ENCODE measurements around the gene PLEKHA8. TPM values are rescaled to one million over a fixed set of nuclear protein-coding genes. Genes with fewer than 3 reads are reported as not detected.
A peak's percentile ranks its signal among the peaks of the same experiment; 100 is the strongest.

The PLEKHA8 gene
- polyA plus RNA-seq, 6 donors from 2014 or later, result 1.1 to 4.1 (median 3.1) TPM

GRCh38 chr7:30028749-30029635 is 780 bp downstream of the PLEKHA8 start:
- Mint-ChIP-seq H3K9me3 (no peaks in the 10 kb centered on the region), H3K4me3 (peak overlapping the region in 2 of 8 donors; percentile 93 to 97), H3K27ac (peak overlapping the region in 5 of 6 donors; percentile 12 to 91 (median 71)), H3K36me3 (no peaks in the 10 kb centered on the region), H3K27me3 (no peaks in the 10 kb centered on the region), H3K4me1 (peaks cover 20 to 23% (median 21%) of the 10 kb centered on the region in 3 donors)
- ATAC-seq (ENCODE audit: low read depth in 2 of 2) (peak; percentile 11 to 13), DNase-seq (peak; percentile 23)

- ATAC-seq (ENCODE audit: low read depth in 2 of 2) (no peak), DNase-seq (no peak)
- Mint-ChIP-seq H3K36me3 (no peaks in the 10 kb centered on the region), H3K4me3 (peak overlapping the region in 2 of 8 donors; percentile 93 to 97), H3K27ac (no peak overlapping the region), H3K9me3 (no peaks in the 10 kb centered on the region), H3K4me1 (peaks cover 20 to 21% (median 20%) of the 10 kb centered on the region in 3 donors), H3K27me3 (no peaks in the 10 kb centered on the region)
Measured at GRCh38 chr7:30029696-30030095, 1.5 kb downstream of the PLEKHA8 start.

- no peaks in the 10 kb centered on the region for H3K36me3 Mint-ChIP-seq
- no peak overlapping the region for H3K27ac Mint-ChIP-seq
Measured at GRCh38 chr7:30032310-30033125, 4.3 kb downstream of the PLEKHA8 start.

GRCh38 chr7:30034501-30034900 is 6.3 kb downstream of the PLEKHA8 start:
- Mint-ChIP-seq H3K4me1 (peaks cover 0 to 4% (median 0%) of the 10 kb centered on the region in 3 donors), H3K27me3 (no peaks in the 10 kb centered on the region), H3K4me3 (no peak overlapping the region), H3K36me3 (no peaks in the 10 kb centered on the region), H3K27ac (no peak overlapping the region), H3K9me3 (no peaks in the 10 kb centered on the region)
- no peak for ATAC-seq (ENCODE audit: low read depth in 2 of 2)
- DNase-seq, result no peak

More at GRCh38 chr7:30032310-30033125, 4.3 kb downstream of the PLEKHA8 start:
- H3K4me1 Mint-ChIP-seq, result peaks cover 4 to 6% (median 5%) of the 10 kb centered on the region in 3 donors
- DNase-seq (no peak), ATAC-seq (ENCODE audit: low read depth in 2 of 2) (no peak)
- peak overlapping the region in 1 of 8 donors; percentile 9 for H3K4me3 Mint-ChIP-seq
- no peaks in the 10 kb centered on the region for H3K27me3 Mint-ChIP-seq
- H3K9me3 Mint-ChIP-seq, result no peaks in the 10 kb centered on the region

- no peaks in the 10 kb centered on the region for H3K9me3 Mint-ChIP-seq
- H3K27ac Mint-ChIP-seq, result peak overlapping the region in 1 of 6 donors; percentile 23
- H3K4me1 Mint-ChIP-seq, result peaks cover 0 to 4% (median 0%) of the 10 kb centered on the region in 3 donors
- H3K27me3 Mint-ChIP-seq, result no peaks in the 10 kb centered on the region
- H3K36me3 Mint-ChIP-seq, result no peaks in the 10 kb centered on the region
- no peak for DNase-seq
- no peak overlapping the region for H3K4me3 Mint-ChIP-seq
- no peak for ATAC-seq (ENCODE audit: low read depth in 2 of 2)
Measured at GRCh38 chr7:30036220-30036619, 8.0 kb downstream of the PLEKHA8 start.

GRCh38 chr7:30038196-30038980 is 10.2 kb downstream of the PLEKHA8 start:
- H3K27me3 Mint-ChIP-seq, result no peaks in the 10 kb centered on the region
- no peak overlapping the region for H3K4me3 Mint-ChIP-seq
- H3K27ac Mint-ChIP-seq, result peak overlapping the region in 1 of 6 donors; percentile 7
- peaks cover 0 to 4% (median 0%) of the 10 kb centered on the region in 3 donors for H3K4me1 Mint-ChIP-seq
- no peaks in the 10 kb centered on the region for H3K36me3 Mint-ChIP-seq
- DNase-seq, result no peak
- H3K9me3 Mint-ChIP-seq, result peaks cover 0 to 7% (median 0%) of the 10 kb centered on the region in 7 donors
- ATAC-seq (ENCODE audit: low read depth in 2 of 2), result no peak

GRCh38 chr7:30040938-30041337 is 12.7 kb downstream of the PLEKHA8 start:
- Mint-ChIP-seq H3K36me3 (peaks cover 0 to 6% of the 10 kb centered on the region in 2 donors), H3K9me3 (peaks cover 0 to 8% (median 0%) of the 10 kb centered on the region in 7 donors), H3K4me3 (no peak overlapping the region), H3K27ac (no peak overlapping the region), H3K27me3 (no peaks in the 10 kb centered on the region), H3K4me1 (peaks cover 0 to 4% (median 0%) of the 10 kb centered on the region in 3 donors)
- ATAC-seq (ENCODE audit: low read depth in 2 of 2), result no peak
- DNase-seq, result no peak

GRCh38 chr7:30041526-30042269 is 13.5 kb downstream of the PLEKHA8 start:
- no peak overlapping the region for H3K27ac Mint-ChIP-seq
- H3K9me3 Mint-ChIP-seq, result peaks cover 0 to 8% (median 0%) of the 10 kb centered on the region in 7 donors
- no peak for DNase-seq
- ATAC-seq (ENCODE audit: low read depth in 2 of 2), result no peak
- H3K36me3 Mint-ChIP-seq, result peaks cover 2 to 14% of the 10 kb centered on the region in 2 donors
- H3K4me1 Mint-ChIP-seq, result peaks cover 0 to 4% (median 0%) of the 10 kb centered on the region in 3 donors
- no peaks in the 10 kb centered on the region for H3K27me3 Mint-ChIP-seq
- no peak overlapping the region for H3K4me3 Mint-ChIP-seq

GRCh38 chr7:30046127-30046770 is 18.0 kb downstream of the PLEKHA8 start:
- no peak for DNase-seq
- Mint-ChIP-seq H3K27me3 (no peaks in the 10 kb centered on the region), H3K9me3 (peaks cover 0 to 8% (median 0%) of the 10 kb centered on the region in 7 donors), H3K4me1 (no peaks in the 10 kb centered on the region), H3K4me3 (no peak overlapping the region), H3K36me3 (peaks cover 21 to 25% of the 10 kb centered on the region in 2 donors), H3K27ac (no peak overlapping the region)
- ATAC-seq (ENCODE audit: low read depth in 2 of 2), result no peak

- Mint-ChIP-seq H3K27ac (no peak overlapping the region), H3K36me3 (peaks cover 21 to 25% of the 10 kb centered on the region in 2 donors), H3K9me3 (peaks cover 0 to 3% (median 0%) of the 10 kb centered on the region in 7 donors), H3K27me3 (no peaks in the 10 kb centered on the region), H3K4me1 (no peaks in the 10 kb centered on the region), H3K4me3 (no peak overlapping the region)
- no peak for DNase-seq
- no peak for ATAC-seq (ENCODE audit: low read depth in 2 of 2)
Measured at GRCh38 chr7:30047124-30047523, 18.9 kb downstream of the PLEKHA8 start.

GRCh38 chr7:30048582-30048981 is 20.4 kb downstream of the PLEKHA8 start:
- no peak for DNase-seq
- Mint-ChIP-seq H3K27me3 (no peaks in the 10 kb centered on the region), H3K9me3 (peaks cover 0 to 1% (median 0%) of the 10 kb centered on the region in 7 donors), H3K27ac (no peak overlapping the region), H3K4me3 (no peak overlapping the region), H3K36me3 (peaks cover 21 to 25% of the 10 kb centered on the region in 2 donors), H3K4me1 (no peaks in the 10 kb centered on the region)
- ATAC-seq (ENCODE audit: low read depth in 2 of 2), result no peak

GRCh38 chr7:30049173-30049572 is 21.0 kb downstream of the PLEKHA8 start:
- ATAC-seq (ENCODE audit: low read depth in 2 of 2) (no peak), DNase-seq (no peak)
- Mint-ChIP-seq H3K4me1 (no peaks in the 10 kb centered on the region), H3K4me3 (no peak overlapping the region), H3K27ac (peak overlapping the region in 1 of 6 donors; percentile 2), H3K27me3 (no peaks in the 10 kb centered on the region), H3K9me3 (no peaks in the 10 kb centered on the region), H3K36me3 (peaks cover 21 to 25% of the 10 kb centered on the region in 2 donors)

Measured in naive B cell (primary cell).